ENCODE data around the gene ZFHX3.

The ZFHX3 gene

DNA sequence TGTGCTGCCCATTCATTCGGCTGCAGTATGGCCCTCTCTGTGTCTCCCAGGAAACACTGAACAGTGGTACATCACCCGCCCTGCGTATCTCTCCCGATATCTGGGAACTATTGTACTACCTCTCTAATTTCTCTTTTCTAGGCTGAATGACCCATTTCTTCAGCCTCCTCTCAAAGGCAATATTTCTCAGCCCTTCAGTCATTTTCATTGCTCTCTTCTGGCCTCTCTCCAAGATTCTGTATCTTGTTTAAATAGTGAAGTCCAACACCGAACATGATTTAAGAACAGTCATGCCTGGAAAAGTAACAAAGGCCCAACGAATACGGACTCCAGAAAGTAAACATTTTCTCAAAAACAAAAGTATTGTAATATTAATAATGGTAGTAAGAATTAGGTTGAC is 220.1 kb downstream of the ZFHX3 start:
- no peak for DNase-seq (ENCODE audit: low read depth in 2 of 2)
- H3K4me3 ChIP-seq (replicated peaks in 1 of 2; ENCODE audit: low read depth in 2 of 2, low read length in 2 of 2) = no peak overlapping the region
- TF ChIP-seq, protein P1, sequence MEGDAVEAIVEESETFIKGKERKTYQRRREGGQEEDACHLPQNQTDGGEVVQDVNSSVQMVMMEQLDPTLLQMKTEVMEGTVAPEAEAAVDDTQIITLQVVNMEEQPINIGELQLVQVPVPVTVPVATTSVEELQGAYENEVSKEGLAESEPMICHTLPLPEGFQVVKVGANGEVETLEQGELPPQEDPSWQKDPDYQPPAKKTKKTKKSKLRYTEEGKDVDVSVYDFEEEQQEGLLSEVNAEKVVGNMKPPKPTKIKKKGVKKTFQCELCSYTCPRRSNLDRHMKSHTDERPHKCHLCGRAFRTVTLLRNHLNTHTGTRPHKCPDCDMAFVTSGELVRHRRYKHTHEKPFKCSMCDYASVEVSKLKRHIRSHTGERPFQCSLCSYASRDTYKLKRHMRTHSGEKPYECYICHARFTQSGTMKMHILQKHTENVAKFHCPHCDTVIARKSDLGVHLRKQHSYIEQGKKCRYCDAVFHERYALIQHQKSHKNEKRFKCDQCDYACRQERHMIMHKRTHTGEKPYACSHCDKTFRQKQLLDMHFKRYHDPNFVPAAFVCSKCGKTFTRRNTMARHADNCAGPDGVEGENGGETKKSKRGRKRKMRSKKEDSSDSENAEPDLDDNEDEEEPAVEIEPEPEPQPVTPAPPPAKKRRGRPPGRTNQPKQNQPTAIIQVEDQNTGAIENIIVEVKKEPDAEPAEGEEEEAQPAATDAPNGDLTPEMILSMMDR (IDR thresholded peaks at IDR 0.05; ENCODE audit: low read depth, low read length) = no peak

DNA sequence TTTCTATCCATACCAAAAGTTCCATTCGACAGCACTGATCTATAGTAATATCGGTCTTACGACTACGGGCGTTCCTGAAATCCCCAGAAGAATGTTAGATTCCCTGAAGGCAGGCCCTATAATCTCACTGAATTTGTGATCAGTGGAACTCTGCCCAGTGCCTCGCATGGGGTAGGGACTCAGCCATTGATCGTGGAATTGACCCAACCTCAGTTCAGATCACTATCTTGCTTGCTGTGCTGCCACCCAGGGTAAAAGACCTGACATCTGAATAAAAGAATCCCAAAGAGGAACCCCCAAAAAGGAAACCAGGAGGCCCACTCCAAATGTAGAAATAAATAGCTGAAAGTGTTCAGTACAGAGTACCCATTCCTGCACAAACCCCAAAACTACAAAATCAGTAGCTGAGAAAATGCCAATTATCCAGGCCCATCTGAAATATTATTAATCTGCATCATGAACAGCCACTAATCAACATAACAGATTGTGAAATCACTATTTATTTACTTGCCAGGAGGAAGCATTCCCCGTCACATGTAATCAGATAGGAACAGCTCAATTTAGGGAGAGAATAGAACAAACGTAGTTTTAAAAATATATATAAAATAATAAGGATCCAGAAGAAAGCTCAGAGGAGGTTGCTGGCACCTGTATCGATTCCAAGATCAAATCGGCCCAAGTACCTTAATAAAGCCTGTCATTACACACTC is 221.9 kb downstream of the ZFHX3 start:
- DNase-seq (ENCODE audit: low read depth in 2 of 2) = no peak
- no peak overlapping the region for H3K4me3 ChIP-seq (replicated peaks in 1 of 2; ENCODE audit: low read depth in 2 of 2, low read length in 2 of 2)
- TF ChIP-seq, protein P1 (IDR thresholded peaks at IDR 0.05; ENCODE audit: low read depth, low read length) = no peak

DNA sequence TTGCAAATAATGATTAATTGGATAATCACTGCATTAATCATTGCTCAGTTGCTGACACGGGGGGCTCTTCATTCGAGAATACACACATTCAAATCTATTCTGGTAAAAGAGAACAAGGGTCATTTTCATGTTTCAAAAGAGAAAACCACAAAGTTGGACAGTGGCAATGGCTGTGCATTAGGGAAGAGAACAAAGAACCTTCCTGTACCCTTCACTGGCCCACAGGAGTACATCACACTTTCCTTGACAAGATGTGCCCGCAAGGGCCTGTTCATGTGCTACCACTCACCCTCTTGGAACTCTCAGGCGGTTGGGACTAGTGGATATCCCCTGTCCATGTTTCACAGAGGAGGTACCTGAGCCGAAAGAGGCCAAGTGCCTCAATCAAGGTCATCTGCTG is 223.2 kb downstream of the ZFHX3 start:
- DNase-seq (ENCODE audit: low read depth in 2 of 2) = no peak
- TF ChIP-seq, protein P1 (IDR thresholded peaks at IDR 0.05; ENCODE audit: low read depth, low read length) = no peak
- H3K4me3 ChIP-seq (replicated peaks in 1 of 2; ENCODE audit: low read depth in 2 of 2, low read length in 2 of 2) = no peak overlapping the region

DNA sequence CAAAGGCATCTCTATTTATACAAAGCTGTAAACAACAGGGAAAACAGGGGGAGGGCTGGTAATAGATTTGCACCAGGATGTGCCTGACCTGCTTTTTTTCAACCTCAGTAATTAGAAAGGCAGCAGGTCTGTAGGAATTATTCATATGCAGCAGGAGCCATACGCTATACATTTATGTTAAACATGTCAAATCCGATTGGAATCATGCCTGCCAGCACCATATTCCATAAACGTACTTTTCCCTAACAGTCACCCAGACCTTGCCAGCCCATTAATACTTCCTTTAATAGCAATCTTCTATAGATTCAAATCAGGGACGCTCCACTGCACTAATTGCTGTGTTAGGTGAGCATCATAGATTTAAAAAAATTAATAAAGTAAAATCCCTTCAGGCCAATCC is 223.9 kb downstream of the ZFHX3 start:
- TF ChIP-seq, protein P1 (IDR thresholded peaks at IDR 0.05; ENCODE audit: low read depth, low read length) = no peak
- DNase-seq (ENCODE audit: low read depth in 2 of 2) = no peak

DNA sequence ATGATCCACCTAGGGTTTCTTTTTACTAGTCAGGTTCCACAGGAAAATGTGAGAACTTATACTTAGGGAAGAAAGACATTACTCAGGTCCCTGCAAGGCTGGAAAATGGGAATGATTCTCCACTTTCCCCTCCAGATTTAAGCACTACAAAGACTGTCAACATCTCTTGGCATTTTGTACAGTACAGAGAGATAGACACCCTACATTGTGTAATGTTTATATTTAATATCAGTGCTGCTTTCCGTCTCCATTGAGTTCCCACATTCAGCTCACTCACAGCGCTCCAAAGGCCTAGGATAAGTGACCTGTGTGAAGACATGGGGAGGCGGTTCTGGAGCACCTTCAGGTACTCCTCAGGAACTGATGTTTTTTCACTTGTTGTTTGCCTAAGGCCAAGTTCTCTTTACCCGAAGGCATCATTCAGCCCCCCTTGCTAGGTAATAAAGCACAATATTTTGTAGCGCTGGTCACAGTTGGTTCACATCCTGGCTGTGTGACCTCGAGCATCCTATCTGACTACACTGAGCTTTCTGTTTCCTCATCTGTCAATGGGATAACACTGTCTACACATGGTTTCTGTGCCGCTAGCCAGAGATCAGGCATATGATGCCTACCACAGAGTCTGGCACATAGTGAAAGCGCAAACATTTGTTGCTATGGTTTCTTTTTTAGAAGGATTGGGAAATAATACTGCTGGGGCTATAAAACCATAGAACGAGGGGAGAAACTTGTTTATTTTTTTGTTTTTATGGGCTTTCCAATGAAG is 226.6 kb downstream of the ZFHX3 start:
- DNase-seq (ENCODE audit: low read depth in 2 of 2) = no peak
- TF ChIP-seq, protein P1 (IDR thresholded peaks at IDR 0.05; ENCODE audit: low read depth, low read length) = no peak
- no peak overlapping the region for H3K4me3 ChIP-seq (replicated peaks in 1 of 2; ENCODE audit: low read depth in 2 of 2, low read length in 2 of 2)

More for the DNA sequence above, 223.9 kb downstream of the ZFHX3 start:
- no peak overlapping the region for H3K4me3 ChIP-seq (replicated peaks in 1 of 2; ENCODE audit: low read depth in 2 of 2, low read length in 2 of 2)

DNA sequence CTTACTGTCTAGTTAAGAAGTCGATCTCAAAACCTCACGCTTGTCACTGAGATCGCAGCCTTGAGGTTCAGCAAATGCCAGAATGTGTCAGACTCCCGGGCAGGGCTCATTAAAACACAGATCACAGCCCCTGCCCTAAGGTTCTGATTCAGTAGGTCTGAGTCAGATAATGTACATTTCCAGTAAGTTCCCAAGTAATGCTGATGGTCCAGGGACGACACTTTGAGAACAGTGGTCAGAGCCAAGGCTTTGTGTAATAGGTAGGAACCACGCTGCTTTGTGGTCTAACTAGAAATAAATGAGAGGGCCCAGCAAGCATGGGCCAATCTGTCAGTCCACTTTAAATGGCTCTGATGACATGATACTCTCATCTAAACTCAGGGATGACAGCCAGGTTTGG is 228.6 kb downstream of the ZFHX3 start:
- no peak overlapping the region for H3K4me3 ChIP-seq (replicated peaks in 1 of 2; ENCODE audit: low read depth in 2 of 2, low read length in 2 of 2)
- TF ChIP-seq, protein P1 (IDR thresholded peaks at IDR 0.05; ENCODE audit: low read depth, low read length) = no peak
- DNase-seq (ENCODE audit: low read depth in 2 of 2) = peak; percentile 22 to 79
